Natural killer cell (primary cell): Measurements from ENCODE around the gene ITGB1BP2. TPM values are rescaled to one million over a fixed set of nuclear protein-coding genes. Genes with fewer than 3 reads are reported as not detected.
"Not testable (repeated sequence)": the region's sequence is repeated elsewhere in the genome, so short reads cannot be mapped to it uniquely, and the experiment has no call there.

Experiments used
- ATAC-seq, 3 donors: fragments of 150-1000 bp in 2 of 3; fragments of 200-7000 bp in 1 of 3; cut with Tn5 transposase; 1 replicate in 1 of 3; 2 replicates in 2 of 3; pipeline ENCODE4 v1.10.0; 2021; ENCODE audit warnings: mild to moderate bottlenecking in 2 of 3, moderate library complexity in 2 of 3
- DNase-seq, 2 donors: peaks; one replicate each; pipeline versions ENCODE4 v3.0.0 to v3.0.0-alpha.2; 2013 to 2021; ENCODE audit warnings: mixed read lengths in 1 of 2
- H3K27ac ChIP-seq: one replicate; pipeline ENCODE4 v1.5.1; 2013; ENCODE audit warnings: mild to moderate bottlenecking, low read length
- H3K27me3 ChIP-seq: one replicate; pipeline ENCODE4 v1.6.1; 2013; ENCODE audit warnings: low read length; ENCODE audit not compliant: control insufficient read depth, insufficient read depth
- H3K36me3 ChIP-seq: one replicate; pipeline ENCODE4 v1.6.1; 2013; ENCODE audit warnings: low read length; ENCODE audit not compliant: control insufficient read depth, insufficient read depth
- H3K4me1 ChIP-seq: one replicate; pipeline ENCODE4 v1.6.1; 2013; ENCODE audit warnings: low read length; ENCODE audit not compliant: control insufficient read depth, insufficient read depth
- H3K4me3 ChIP-seq: one replicate; pipeline ENCODE4 v1.5.1; 2013; ENCODE audit warnings: low read length
- H3K9me3 ChIP-seq: one replicate; pipeline ENCODE4 v1.6.1; 2013; ENCODE audit warnings: low read length; ENCODE audit not compliant: control insufficient read depth, insufficient read depth
- H3K27ac Mint-ChIP-seq, 2 donors: one replicate each; pipeline ENCODE4 v1.8.0; 2022; ENCODE audit warnings: mild to moderate bottlenecking in 2 of 2, mixed read lengths in 2 of 2, moderate library complexity in 1 of 2
- H3K27me3 Mint-ChIP-seq, 2 donors: one replicate each; pipeline ENCODE4 v1.8.0; 2022; ENCODE audit warnings: low read depth in 2 of 2, mixed read lengths in 2 of 2
- H3K36me3 Mint-ChIP-seq: one replicate; pipeline ENCODE4 v1.8.0; 2022; ENCODE audit warnings: mixed read lengths
- H3K4me1 Mint-ChIP-seq, 2 donors: one replicate each; pipeline ENCODE4 v1.8.0; 2022; ENCODE audit warnings: mixed read lengths in 2 of 2
- H3K4me3 Mint-ChIP-seq: one replicate; pipeline ENCODE4 v1.8.0; 2022; ENCODE audit warnings: mild to moderate bottlenecking, moderate library complexity, mixed read lengths
- H3K9me3 Mint-ChIP-seq, 2 donors: one replicate each; pipeline ENCODE4 v1.8.0; 2022; ENCODE audit warnings: mixed read lengths in 2 of 2
- CTCF ChIP-seq: fragments of 200-600 bp; IDR thresholded peaks from one replicate; pipeline ENCODE4 v1.8.0; 2022; ENCODE audit warnings: antibody characterized with exemption
- WGBS: methylation state at CpG from one replicate; pipeline ENCODE4 v1.1.7; 2013; ENCODE audit warnings: missing lambda C conversion rate; ENCODE audit not compliant: insufficient coverage; 5-methylcytosine and 5-hydroxymethylcytosine counted together
- intact Hi-C: fragments of 100-400 bp; cut with micrococcal nuclease; formaldehyde crosslinking; loops from one replicate; pipeline ENCODE4 v1.14.2; 2022
- total RNA-seq, 4 donors: library from RNA; stranded (reverse); fragments of 120-200 nt in 1 of 4; gene quantifications; one replicate each; pipeline versions ENCODE4 v1.2.3 to v1.2.4, GENCODE V29; 2013 to 2022

The ITGB1BP2 gene
- total RNA-seq, 3 donors from 2014 or later (not counting 1 experiment from before 2014, with no cell fraction given) = 2.2 to 3.0 (median 2.4) TPM

- DNase-seq = no peak
- Histone ChIP-seq H3K27ac (no peak overlapping the region), H3K4me1 (peaks cover 4% of the 10 kb centered on the region), H3K36me3 (peaks cover 56% of the 10 kb centered on the region), H3K4me3 (no peak overlapping the region), H3K9me3 (no peaks in the 10 kb centered on the region), H3K27me3 (no peaks in the 10 kb centered on the region)
- Mint-ChIP-seq H3K27me3 (no peaks in the 10 kb centered on the region), H3K9me3 (no peaks in the 10 kb centered on the region), H3K4me3 (no peak overlapping the region), H3K36me3 (peaks cover 6% of the 10 kb centered on the region), H3K27ac (no peak overlapping the region), H3K4me1 (peaks cover 7 to 13% of the 10 kb centered on the region in 2 donors)
- no peak for ATAC-seq
- intact Hi-C loops = no loop called here
- no peak for TF ChIP-seq CTCF
- WGBS = 100% methylated on average over 3 of the region's 7 CpGs
These were observed 8.7 kb upstream of the ITGB1BP2 start for GRCh38 chrX:71292669-71293365.

GRCh38 chrX:71296806-71297205 lies 4.7 kb upstream of the ITGB1BP2 start:
- 98% methylated on average over 5 of the region's 6 CpGs for WGBS
- H3K36me3 Mint-ChIP-seq = no peaks in the 10 kb centered on the region
- no peaks in the 10 kb centered on the region for H3K4me1 Mint-ChIP-seq
- Histone ChIP-seq H3K27me3 (no peaks in the 10 kb centered on the region), H3K4me3 (no peak overlapping the region), H3K36me3 (peaks cover 63% of the 10 kb centered on the region), H3K9me3 (no peaks in the 10 kb centered on the region), H3K27ac (no peak overlapping the region), H3K4me1 (no peaks in the 10 kb centered on the region)
- no peaks in the 10 kb centered on the region for H3K9me3 Mint-ChIP-seq
- no peaks in the 10 kb centered on the region for H3K27me3 Mint-ChIP-seq
- no peak overlapping the region for H3K4me3 Mint-ChIP-seq
- no peak for TF ChIP-seq CTCF
- no peak overlapping the region for H3K27ac Mint-ChIP-seq
- intact Hi-C loops = no loop called here
- DNase-seq (no peak), ATAC-seq (no peak)

- no peak for DNase-seq
- H3K27me3 ChIP-seq = no peaks in the 10 kb centered on the region
- H3K36me3 ChIP-seq = peaks cover 54% of the 10 kb centered on the region
- no peak for ATAC-seq
- WGBS = 100% methylated on average over 1 of the region's 3 CpGs
- Mint-ChIP-seq H3K27ac (no peak overlapping the region), H3K9me3 (no peaks in the 10 kb centered on the region), H3K4me1 (peaks cover 6 to 8% of the 10 kb centered on the region in 2 donors), H3K4me3 (no peak overlapping the region), H3K36me3 (no peaks in the 10 kb centered on the region), H3K27me3 (no peaks in the 10 kb centered on the region)
- no peak for TF ChIP-seq CTCF
- no peak overlapping the region for H3K4me3 ChIP-seq
- no peak overlapping the region for H3K27ac ChIP-seq
- no peaks in the 10 kb centered on the region for H3K4me1 ChIP-seq
- intact Hi-C loops = no loop called here
- H3K9me3 ChIP-seq = no peaks in the 10 kb centered on the region
These were observed 3.4 kb upstream of the ITGB1BP2 start for GRCh38 chrX:71298119-71298518.

GRCh38 chrX:71300064-71300463 lies 1.5 kb upstream of the ITGB1BP2 start:
- WGBS = 96% methylated on average over 7 of the region's 7 CpGs
- H3K27me3 ChIP-seq, H3K27me3 Mint-ChIP-seq, H3K4me1 ChIP-seq, intact Hi-C loops, H3K4me3 Mint-ChIP-seq, H3K4me3 ChIP-seq, H3K9me3 ChIP-seq, DNase-seq, H3K9me3 Mint-ChIP-seq, H3K4me1 Mint-ChIP-seq, H3K27ac ChIP-seq, ATAC-seq, H3K36me3 Mint-ChIP-seq: not testable (repeated sequence)
- H3K27ac Mint-ChIP-seq = peak overlapping the region in 1 of 2 donors; percentile 74
- H3K36me3 ChIP-seq = peaks cover 41% of the 10 kb centered on the region

GRCh38 chrX:71300495-71300894 lies 1.1 kb upstream of the ITGB1BP2 start:
- H3K36me3 Mint-ChIP-seq, H3K27me3 ChIP-seq, H3K4me3 ChIP-seq, H3K4me1 ChIP-seq, H3K9me3 Mint-ChIP-seq, intact Hi-C loops, DNase-seq, H3K9me3 ChIP-seq, H3K27me3 Mint-ChIP-seq, H3K27ac ChIP-seq, H3K4me3 Mint-ChIP-seq, H3K4me1 Mint-ChIP-seq: not testable (repeated sequence)
- peaks cover 41% of the 10 kb centered on the region for H3K36me3 ChIP-seq
- peak in 1 of 3 donors; percentile 14 for ATAC-seq
- 87% methylated on average over 5 of the region's 7 CpGs for WGBS
- peak overlapping the region in 1 of 2 donors; percentile 74 for H3K27ac Mint-ChIP-seq
